Neural cell (in vitro differentiated cells): ENCODE measurements around the gene TFPT. TPM values are rescaled to one million over a fixed set of nuclear protein-coding genes. Genes with fewer than 3 reads are reported as not detected.

Source experiments
- H2AFZ ChIP-seq: fragments of 200-600, 300-800 bp; sonication (generic), shearing (Covaris generic); 2 replicates; pipeline ENCODE4 v1.6.0; 2014; ENCODE audit warnings: low read depth, mild to moderate bottlenecking, antibody characterized with exemption, low read length, moderate library complexity
- H3F3A ChIP-seq: fragments of 200-600 bp; shearing (Covaris generic); 2 replicates; pipeline ENCODE4 v1.6.1; 2016; ENCODE audit warnings: mild to moderate bottlenecking, moderate library complexity, mixed read lengths, antibody characterized with exemption, low read length; ENCODE audit not compliant: insufficient read depth, poor library complexity, severe bottlenecking
- H3K27ac ChIP-seq: fragments of 200-600, 300-800 bp; sonication (generic), shearing (Covaris generic); 2 replicates; pipeline ENCODE4 v1.5.1; 2014; ENCODE audit warnings: mild to moderate bottlenecking, low read length, moderate library complexity
- H3K27me3 ChIP-seq: fragments of 300-800, 200-600 bp; sonication (generic), shearing (Covaris generic); 2 replicates; pipeline ENCODE4 v1.6.0; 2014; ENCODE audit warnings: mild to moderate bottlenecking, low read depth, low read length, moderate library complexity; ENCODE audit not compliant: insufficient read depth
- H3K36me3 ChIP-seq: fragments of 300-800, 200-600 bp; sonication (generic), shearing (Covaris generic); 2 replicates; pipeline ENCODE4 v1.5.1; 2014; ENCODE audit warnings: mild to moderate bottlenecking, antibody characterized with exemption, low read length, moderate library complexity; ENCODE audit not compliant: insufficient read depth
- H3K4me2 ChIP-seq: fragments of 300-800, 200-600 bp; sonication (generic), shearing (Covaris generic); 2 replicates; pipeline ENCODE4 v1.6.0; 2014; ENCODE audit warnings: mild to moderate bottlenecking, low read length
- H3K4me3 ChIP-seq: fragments of 300-800, 200-600 bp; sonication (generic), shearing (Covaris generic); 2 replicates; pipeline ENCODE4 v1.5.1; 2014; ENCODE audit warnings: mild to moderate bottlenecking, low read length, moderate library complexity
- H3K79me2 ChIP-seq: fragments of 200-600 bp; shearing (Covaris generic); replicated peaks from 2 replicates; pipeline ENCODE4 v1.6.0; 2014; ENCODE audit warnings: mild to moderate bottlenecking, low read length, moderate library complexity; ENCODE audit not compliant: insufficient read depth
- H3K9ac ChIP-seq: fragments of 300-800, 200-600 bp; sonication (generic), shearing (Covaris generic); 2 replicates; pipeline ENCODE4 v1.6.1; 2016; ENCODE audit warnings: mild to moderate bottlenecking, low read length, mixed read lengths
- H3K9me2 ChIP-seq: fragments of 200-600 bp; shearing (Covaris generic); 2 replicates; pipeline ENCODE4 v1.6.1; 2016; ENCODE audit warnings: mild to moderate bottlenecking, low read length, mixed read lengths; ENCODE audit not compliant: insufficient read depth
- H3K9me3 ChIP-seq: fragments of 200-600, 300-800 bp; sonication (generic), shearing (Covaris generic); 2 replicates; pipeline ENCODE4 v1.6.1; 2016; ENCODE audit warnings: mild to moderate bottlenecking, mixed run types, low read length, moderate library complexity, mixed read lengths
- H4K20me1 ChIP-seq: fragments of 200-600 bp; shearing (Covaris generic); 2 replicates; pipeline ENCODE4 v1.6.1; 2016; ENCODE audit warnings: mild to moderate bottlenecking, mixed run types; ENCODE audit not compliant: insufficient read depth
- CTCF ChIP-seq: fragments of 450-650 bp; IDR thresholded peaks from 2 replicates; pipeline ENCODE4 v1.5.1; 2014; ENCODE audit warnings: antibody characterized with exemption, mild to moderate bottlenecking, moderate library complexity; ENCODE audit not compliant: poor library complexity, severe bottlenecking
- EP300 ChIP-seq: fragments of 450-650 bp; conservative IDR thresholded peaks from 2 replicates; pipeline ENCODE4 v1.6.1; 2014; ENCODE audit warnings: antibody characterized with exemption, mild to moderate bottlenecking, moderate library complexity; ENCODE audit not compliant: poor library complexity, severe bottlenecking
- EZH2 ChIP-seq: fragments of 200-600, 300-800 bp; shearing (Covaris generic), sonication (generic); IDR thresholded peaks from 2 replicates; pipeline ENCODE4 v1.6.1; 2014; ENCODE audit warnings: antibody characterized with exemption, low read length, borderline replicate concordance, mild to moderate bottlenecking; ENCODE audit not compliant: insufficient read depth, poor library complexity, severe bottlenecking
- MXI1 ChIP-seq: fragments of 450-650 bp; conservative IDR thresholded peaks from 2 replicates; pipeline ENCODE4 v1.6.1; 2014; ENCODE audit warnings: antibody characterized with exemption, mild to moderate bottlenecking; ENCODE audit not compliant: poor library complexity, severe bottlenecking
- POLR2AphosphoS5 ChIP-seq: IDR thresholded peaks from 2 replicates; pipeline ENCODE4 v1.6.1; 2012
- RAD21 ChIP-seq: fragments of 450-650 bp; conservative IDR thresholded peaks from 2 replicates; pipeline ENCODE4 v1.6.1; 2014; ENCODE audit warnings: antibody characterized with exemption, mild to moderate bottlenecking, moderate library complexity
- REST ChIP-seq: IDR thresholded peaks from 2 replicates; pipeline ENCODE4 v1.6.1; 2012; ENCODE audit warnings: borderline replicate concordance
- SMC3 ChIP-seq: fragments of 450-650 bp; conservative IDR thresholded peaks from 2 replicates; pipeline ENCODE4 v1.6.1; 2014; ENCODE audit warnings: antibody characterized with exemption, mild to moderate bottlenecking, moderate library complexity; ENCODE audit not compliant: poor library complexity
- TAF1 ChIP-seq: IDR thresholded peaks from 2 replicates; pipeline ENCODE4 v1.6.1; 2012; ENCODE audit warnings: low read depth
- polyA plus RNA-seq: library from polyadenylated mRNA; depleted of rRNA; stranded (reverse); fragments of >200 nt; gene quantifications from 2 replicates; pipeline ENCODE4 v1.2.3, GENCODE V29; 2014

TFPT gene
- polyA plus RNA-seq, 1 donor from 2014 or later: 24.3 TPM

- Histone ChIP-seq H3F3A (no peaks in the 10 kb centered on the region), H3K27me3 (no peaks in the 10 kb centered on the region), H3K9me3 (no peaks in the 10 kb centered on the region), H3K36me3 (no peaks in the 10 kb centered on the region), H2AFZ (no peak overlapping the region), H3K27ac (no peak overlapping the region), H4K20me1 (no peaks in the 10 kb centered on the region), H3K4me3 (no peak overlapping the region), H3K9ac (no peak overlapping the region), H3K4me2 (no peak overlapping the region), H3K79me2 (no peaks in the 10 kb centered on the region), H3K9me2 (no peaks in the 10 kb centered on the region)
- TF ChIP-seq EZH2: no peak
- no peak for TF ChIP-seq TAF1
- no peak for TF ChIP-seq POLR2AphosphoS5
- TF ChIP-seq REST: no peak
- no peak for TF ChIP-seq CTCF
- TF ChIP-seq EP300: no peak
- TF ChIP-seq RAD21: no peak
- TF ChIP-seq SMC3: no peak
- no peak for TF ChIP-seq MXI1
These were observed 36.0 kb upstream of the TFPT start for GRCh38 chr19:54151362-54152035.

GRCh38 chr19:54149021-54149812 is 33.8 kb upstream of the TFPT start:
- Histone ChIP-seq H3K4me3 (no peak overlapping the region), H3K9me3 (no peaks in the 10 kb centered on the region)

More at GRCh38 chr19:54149021-54149812, 33.8 kb upstream of the TFPT start:
- no peaks in the 10 kb centered on the region for H3K9me2 ChIP-seq
- no peak overlapping the region for H3K4me2 ChIP-seq
- H3K79me2 ChIP-seq: no peaks in the 10 kb centered on the region
- no peak overlapping the region for H3K27ac ChIP-seq
- H3F3A ChIP-seq: no peaks in the 10 kb centered on the region
- no peaks in the 10 kb centered on the region for H3K27me3 ChIP-seq
- H3K9ac ChIP-seq: no peak overlapping the region
- TF ChIP-seq SMC3 (no peak), TAF1 (no peak), EZH2 (no peak), RAD21 (no peak), REST (no peak), CTCF (no peak), POLR2AphosphoS5 (no peak), EP300 (no peak), MXI1 (no peak)
- no peaks in the 10 kb centered on the region for H3K36me3 ChIP-seq
- H2AFZ ChIP-seq: no peak overlapping the region
- H4K20me1 ChIP-seq: no peaks in the 10 kb centered on the region
